Measurements from ENCODE around the gene MEI1. TPM values are rescaled to one million over a fixed set of nuclear protein-coding genes. Genes with fewer than 3 reads are reported as not detected.

MEI1 gene
- total RNA-seq, 1 donor from 2014 or later, result 0.64 TPM

GRCh38 chr22:41657709-41658108, 41.6 kb upstream of the MEI1 start:
- Histone ChIP-seq H3K27me3 (ENCODE audit: insufficient read depth, low read length) (no peaks in the 10 kb centered on the region), H3K36me3 (ENCODE audit: insufficient read depth, low read length) (peaks cover 77% of the 10 kb centered on the region), H3K27ac (ENCODE audit: low read depth, low read length) (no peak overlapping the region), H3K79me2 (ENCODE audit: insufficient read depth, low read length) (peaks cover 15% of the 10 kb centered on the region), H3K9me3 (ENCODE audit: insufficient read depth, low read depth, low read length) (no peaks in the 10 kb centered on the region), H4K20me1 (ENCODE audit: insufficient read depth, low read length) (peaks cover 39% of the 10 kb centered on the region), H3K4me3 (ENCODE audit: insufficient read depth, low read depth, low read length) (no peak overlapping the region), H2AFZ (ENCODE audit: low read depth, low read length) (no peak overlapping the region), H3K4me2 (ENCODE audit: low read length) (no peak overlapping the region), H3K4me1 (ENCODE audit: insufficient read depth, low read length) (no peaks in the 10 kb centered on the region), H3K9ac (ENCODE audit: low read length) (no peak overlapping the region)
- DNase-seq (ENCODE audit: low read depth) (no peak), FAIRE-seq (no peak)
- Mint-ChIP-seq H3K4me3 (ENCODE audit: unreplicated experiment) (no peak overlapping the region), H3K27ac (ENCODE audit: unreplicated experiment) (no peak overlapping the region), H3K36me3 (ENCODE audit: low read depth, unreplicated experiment) (peaks cover 14% of the 10 kb centered on the region), H3K9me3 (ENCODE audit: unreplicated experiment) (no peaks in the 10 kb centered on the region), H3K4me1 (ENCODE audit: low read depth, unreplicated experiment) (no peaks in the 10 kb centered on the region), H3K27me3 (ENCODE audit: low read depth, unreplicated experiment) (no peaks in the 10 kb centered on the region)
- TF ChIP-seq CTCF (IDR thresholded peaks at IDR 0.05; ENCODE audit: insufficient read depth, low read depth, low read length) (no peak), EZH2 (IDR thresholded peaks at IDR 0.05; ENCODE audit: insufficient read depth, low read length) (no peak)

- H3K27me3 Mint-ChIP-seq (ENCODE audit: low read depth, unreplicated experiment), result no peaks in the 10 kb centered on the region
- peaks cover 15% of the 10 kb centered on the region for H3K36me3 Mint-ChIP-seq (ENCODE audit: low read depth, unreplicated experiment)
- peaks cover 12% of the 10 kb centered on the region for H3K79me2 ChIP-seq (ENCODE audit: insufficient read depth, low read length)
- peaks cover 34% of the 10 kb centered on the region for H4K20me1 ChIP-seq (ENCODE audit: insufficient read depth, low read length)
- no peaks in the 10 kb centered on the region for H3K4me1 Mint-ChIP-seq (ENCODE audit: low read depth, unreplicated experiment)
- H3K36me3 ChIP-seq (ENCODE audit: insufficient read depth, low read length), result peaks cover 74% of the 10 kb centered on the region
- H3K4me2 ChIP-seq (ENCODE audit: low read length), result no peak overlapping the region
- no peak for DNase-seq (ENCODE audit: low read depth)
- no peak overlapping the region for H2AFZ ChIP-seq (ENCODE audit: low read depth, low read length)
- no peak for FAIRE-seq
- no peak overlapping the region for H3K27ac Mint-ChIP-seq (ENCODE audit: unreplicated experiment)
- TF ChIP-seq EZH2 (IDR thresholded peaks at IDR 0.05; ENCODE audit: insufficient read depth, low read length), result no peak
- TF ChIP-seq CTCF (IDR thresholded peaks at IDR 0.05; ENCODE audit: insufficient read depth, low read depth, low read length), result no peak
- H3K27me3 ChIP-seq (ENCODE audit: insufficient read depth, low read length), result no peaks in the 10 kb centered on the region
- H3K9ac ChIP-seq (ENCODE audit: low read length), result no peak overlapping the region
- H3K4me3 Mint-ChIP-seq (ENCODE audit: unreplicated experiment), result no peak overlapping the region
- H3K9me3 Mint-ChIP-seq (ENCODE audit: unreplicated experiment), result no peaks in the 10 kb centered on the region
- no peaks in the 10 kb centered on the region for H3K4me1 ChIP-seq (ENCODE audit: insufficient read depth, low read length)
- no peaks in the 10 kb centered on the region for H3K9me3 ChIP-seq (ENCODE audit: insufficient read depth, low read depth, low read length)
- no peak overlapping the region for H3K27ac ChIP-seq (ENCODE audit: low read depth, low read length)
- H3K4me3 ChIP-seq (ENCODE audit: insufficient read depth, low read depth, low read length), result no peak overlapping the region
Observed at GRCh38 chr22:41658869-41659268, 40.4 kb upstream of the MEI1 start.

- FAIRE-seq, result no peak
- H3K27ac Mint-ChIP-seq (ENCODE audit: unreplicated experiment), result no peak overlapping the region
- peaks cover 72% of the 10 kb centered on the region for H3K36me3 ChIP-seq (ENCODE audit: insufficient read depth, low read length)
Observed at GRCh38 chr22:41659941-41660340, 39.4 kb upstream of the MEI1 start.

More at GRCh38 chr22:41659941-41660340, 39.4 kb upstream of the MEI1 start:
- no peak for DNase-seq (ENCODE audit: low read depth)
- Mint-ChIP-seq H3K36me3 (ENCODE audit: low read depth, unreplicated experiment) (peaks cover 18% of the 10 kb centered on the region), H3K9me3 (ENCODE audit: unreplicated experiment) (no peaks in the 10 kb centered on the region), H3K27me3 (ENCODE audit: low read depth, unreplicated experiment) (no peaks in the 10 kb centered on the region), H3K4me3 (ENCODE audit: unreplicated experiment) (no peak overlapping the region), H3K4me1 (ENCODE audit: low read depth, unreplicated experiment) (no peaks in the 10 kb centered on the region)
- no peak overlapping the region for H3K4me3 ChIP-seq (ENCODE audit: insufficient read depth, low read depth, low read length)
- H3K4me2 ChIP-seq (ENCODE audit: low read length), result no peak overlapping the region
- peaks cover 11% of the 10 kb centered on the region for H3K79me2 ChIP-seq (ENCODE audit: insufficient read depth, low read length)
- no peak overlapping the region for H2AFZ ChIP-seq (ENCODE audit: low read depth, low read length)
- H3K27me3 ChIP-seq (ENCODE audit: insufficient read depth, low read length), result no peaks in the 10 kb centered on the region
- H4K20me1 ChIP-seq (ENCODE audit: insufficient read depth, low read length), result peaks cover 24% of the 10 kb centered on the region
- no peak overlapping the region for H3K27ac ChIP-seq (ENCODE audit: low read depth, low read length)
- no peaks in the 10 kb centered on the region for H3K9me3 ChIP-seq (ENCODE audit: insufficient read depth, low read depth, low read length)
- no peak overlapping the region for H3K9ac ChIP-seq (ENCODE audit: low read length)
- no peaks in the 10 kb centered on the region for H3K4me1 ChIP-seq (ENCODE audit: insufficient read depth, low read length)
- TF ChIP-seq CTCF (IDR thresholded peaks at IDR 0.05; ENCODE audit: insufficient read depth, low read depth, low read length) (no peak), EZH2 (IDR thresholded peaks at IDR 0.05; ENCODE audit: insufficient read depth, low read length) (no peak)
